GM18858 (cell line): Measurements from ENCODE around the gene WARS2.

ENCODE experiments used
- ATAC-seq: cut with Tn5 transposase; IDR thresholded peaks from one replicate; pipeline ENCODE4 v1.9.1; 2021; ENCODE audit not compliant: unreplicated experiment

WARS2 gene

GRCh38 chr1:118985640-118986554 is 154.6 kb downstream of the WARS2 start:
- no peak for ATAC-seq

GRCh38 chr1:118984722-118985639 is 155.5 kb downstream of the WARS2 start:
- ATAC-seq: no peak

- ATAC-seq: no peak
Measured at GRCh38 chr1:118984086-118984721, 156.2 kb downstream of the WARS2 start.

GRCh38 chr1:118983558-118984041 is 156.9 kb downstream of the WARS2 start:
- no peak for ATAC-seq

- ATAC-seq: no peak
Measured at GRCh38 chr1:118982821-118983557, 157.5 kb downstream of the WARS2 start.

GRCh38 chr1:118982266-118982665 is 158.2 kb downstream of the WARS2 start:
- no peak for ATAC-seq

GRCh38 chr1:118981436-118981835 is 159.0 kb downstream of the WARS2 start:
- no peak for ATAC-seq
